Neural cell (in vitro differentiated cells): ENCODE data around the gene SNTG2.

Experiments
- EZH2 ChIP-seq: fragments of 200-600, 300-800 bp; shearing (Covaris generic), sonication (generic); IDR thresholded peaks from 2 replicates; pipeline ENCODE4 v1.6.1; 2014; ENCODE audit warnings: antibody characterized with exemption, low read length, borderline replicate concordance, mild to moderate bottlenecking; ENCODE audit not compliant: insufficient read depth, poor library complexity, severe bottlenecking
- RAD21 ChIP-seq: fragments of 450-650 bp; conservative IDR thresholded peaks from 2 replicates; pipeline ENCODE4 v1.6.1; 2014; ENCODE audit warnings: antibody characterized with exemption, mild to moderate bottlenecking, moderate library complexity
- TF ChIP-seq, protein P1 (sequence below): fragments of 450-650 bp; IDR thresholded peaks from 2 replicates; pipeline ENCODE4 v1.5.1; 2014; ENCODE audit warnings: antibody characterized with exemption, mild to moderate bottlenecking, moderate library complexity; ENCODE audit not compliant: poor library complexity, severe bottlenecking

DNA sequence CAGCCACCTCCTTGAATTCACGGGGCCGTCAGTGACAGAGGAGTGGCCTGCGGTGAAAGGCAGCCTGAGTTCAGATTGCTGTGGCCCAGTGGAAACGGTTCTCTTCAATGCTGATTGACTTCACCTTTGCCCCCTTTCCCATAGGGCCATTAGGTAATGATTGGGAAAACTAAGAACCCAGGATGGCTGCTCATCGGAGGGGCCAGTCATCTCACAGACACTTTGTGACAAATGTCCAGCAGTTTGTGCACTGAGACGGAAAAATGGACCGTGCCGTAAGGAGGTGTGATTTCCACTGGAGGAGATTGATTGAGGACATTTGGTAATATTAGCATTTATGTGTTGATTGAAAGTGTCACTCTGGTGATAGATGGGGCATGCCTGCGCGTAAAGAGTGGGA is 402.9 kb downstream of the SNTG2 start:
- TF ChIP-seq, protein P1, sequence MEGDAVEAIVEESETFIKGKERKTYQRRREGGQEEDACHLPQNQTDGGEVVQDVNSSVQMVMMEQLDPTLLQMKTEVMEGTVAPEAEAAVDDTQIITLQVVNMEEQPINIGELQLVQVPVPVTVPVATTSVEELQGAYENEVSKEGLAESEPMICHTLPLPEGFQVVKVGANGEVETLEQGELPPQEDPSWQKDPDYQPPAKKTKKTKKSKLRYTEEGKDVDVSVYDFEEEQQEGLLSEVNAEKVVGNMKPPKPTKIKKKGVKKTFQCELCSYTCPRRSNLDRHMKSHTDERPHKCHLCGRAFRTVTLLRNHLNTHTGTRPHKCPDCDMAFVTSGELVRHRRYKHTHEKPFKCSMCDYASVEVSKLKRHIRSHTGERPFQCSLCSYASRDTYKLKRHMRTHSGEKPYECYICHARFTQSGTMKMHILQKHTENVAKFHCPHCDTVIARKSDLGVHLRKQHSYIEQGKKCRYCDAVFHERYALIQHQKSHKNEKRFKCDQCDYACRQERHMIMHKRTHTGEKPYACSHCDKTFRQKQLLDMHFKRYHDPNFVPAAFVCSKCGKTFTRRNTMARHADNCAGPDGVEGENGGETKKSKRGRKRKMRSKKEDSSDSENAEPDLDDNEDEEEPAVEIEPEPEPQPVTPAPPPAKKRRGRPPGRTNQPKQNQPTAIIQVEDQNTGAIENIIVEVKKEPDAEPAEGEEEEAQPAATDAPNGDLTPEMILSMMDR = no peak
- TF ChIP-seq EZH2 = no peak
- no peak for TF ChIP-seq RAD21
